Mucosa of descending colon (tissue), 3 donors: ENCODE data around the gene ALMS1. TPM values are rescaled to one million over a fixed set of nuclear protein-coding genes. Genes with fewer than 3 reads are reported as not detected.
"Not testable (repeated sequence)": the region's sequence is repeated elsewhere in the genome, so short reads cannot be mapped to it uniquely, and the experiment has no call there.

ENCODE experiments used
- ATAC-seq: fragments of 200-7000 bp; cut with Tn5 transposase; one replicate; pipeline ENCODE4 v1.9.1; 2020; ENCODE audit warnings: mild to moderate bottlenecking, moderate library complexity
- DNase-seq, 3 donors: peaks; one replicate each; pipeline ENCODE4 v3.0.0-alpha.2; 2020
- H3K36me3 ChIP-seq: fragments of 200-600 bp; one replicate; pipeline ENCODE4 v1.8.0; 2021; ENCODE audit warnings: low read depth, mild to moderate bottlenecking
- H3K4me1 ChIP-seq: fragments of 200-600 bp; one replicate; pipeline ENCODE4 v1.8.0; 2021; ENCODE audit warnings: low read depth, mild to moderate bottlenecking
- H3K4me3 ChIP-seq: fragments of 200-600 bp; one replicate; pipeline ENCODE4 v1.8.0; 2021; ENCODE audit warnings: mild to moderate bottlenecking
- H3K9me3 ChIP-seq: fragments of 200-600 bp; one replicate; pipeline ENCODE4 v1.8.0; 2021; ENCODE audit warnings: mild to moderate bottlenecking
- intact Hi-C, 2 donors: fragments of 100-400 bp; cut with DNase I in 1 of 2; cut with micrococcal nuclease in 1 of 2; formaldehyde crosslinking; loops; one replicate each; pipeline versions ENCODE4 v1.11.0 to v1.11.1; 2022; cut with DNase I, micrococcal nuclease
- total RNA-seq, 3 donors: library from RNA; stranded (reverse); fragmentation: NEBNext Ultra II Directional in 2 of 3; extraction: Animal tissue kit (Norgen Biotek cat#: 25700) in 2 of 3; gene quantifications; one replicate each; pipeline versions ENCODE4 v1.2.1 to v1.2.4, GENCODE V29; 2021 to 2023
- TF ChIP-seq, protein P1 (sequence below): fragments of 200-600 bp; IDR thresholded peaks from one replicate; pipeline ENCODE4 v1.8.0; 2022; ENCODE audit warnings: antibody characterized with exemption, mild to moderate bottlenecking
- donor health status: DM: no; HTN: no; CAD: no; lungs with moderate emphysema.
- donor health status: DM: no; HTN: no; CAD: no.
- donor health status: DM: no; HTN: yes; CAD: no.

Gene ALMS1
- total RNA-seq, 3 donors from 2014 or later: 18.3 to 26.6 (median 21.5) TPM

DNA sequence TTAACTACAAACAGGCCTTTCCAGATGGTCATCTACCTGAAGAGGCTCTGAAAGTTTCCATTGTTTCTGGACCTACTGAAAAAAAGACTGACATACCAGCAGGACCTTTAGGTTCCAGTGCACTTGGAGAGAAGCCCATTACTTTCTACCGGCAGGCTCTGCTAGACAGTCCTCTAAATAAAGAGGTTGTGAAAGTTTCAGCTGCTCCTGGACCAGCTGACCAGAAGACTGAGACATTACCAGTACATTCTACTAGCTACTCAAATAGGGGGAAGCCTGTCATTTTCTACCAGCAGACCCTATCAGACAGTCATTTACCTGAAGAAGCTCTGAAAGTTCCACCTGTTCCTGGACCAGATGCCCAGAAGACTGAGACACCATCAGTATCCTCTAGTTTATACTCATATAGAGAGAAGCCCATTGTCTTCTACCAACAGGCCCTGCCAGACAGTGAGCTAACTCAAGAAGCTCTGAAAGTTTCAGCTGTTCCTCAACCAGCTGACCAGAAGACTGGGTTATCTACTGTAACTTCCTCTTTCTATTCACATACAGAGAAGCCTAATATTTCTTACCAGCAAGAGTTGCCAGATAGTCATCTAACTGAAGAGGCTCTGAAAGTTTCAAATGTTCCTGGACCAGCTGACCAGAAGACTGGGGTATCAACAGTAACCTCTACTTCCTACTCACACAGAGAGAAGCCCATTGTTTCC is 65.8 kb downstream of the ALMS1 start:
- no peak overlapping the region for H3K4me3 ChIP-seq
- ATAC-seq (peak; percentile 13), DNase-seq (no peak)
- no peaks in the 10 kb centered on the region for H3K36me3 ChIP-seq
- no peaks in the 10 kb centered on the region for H3K9me3 ChIP-seq
- TF ChIP-seq, protein P1, sequence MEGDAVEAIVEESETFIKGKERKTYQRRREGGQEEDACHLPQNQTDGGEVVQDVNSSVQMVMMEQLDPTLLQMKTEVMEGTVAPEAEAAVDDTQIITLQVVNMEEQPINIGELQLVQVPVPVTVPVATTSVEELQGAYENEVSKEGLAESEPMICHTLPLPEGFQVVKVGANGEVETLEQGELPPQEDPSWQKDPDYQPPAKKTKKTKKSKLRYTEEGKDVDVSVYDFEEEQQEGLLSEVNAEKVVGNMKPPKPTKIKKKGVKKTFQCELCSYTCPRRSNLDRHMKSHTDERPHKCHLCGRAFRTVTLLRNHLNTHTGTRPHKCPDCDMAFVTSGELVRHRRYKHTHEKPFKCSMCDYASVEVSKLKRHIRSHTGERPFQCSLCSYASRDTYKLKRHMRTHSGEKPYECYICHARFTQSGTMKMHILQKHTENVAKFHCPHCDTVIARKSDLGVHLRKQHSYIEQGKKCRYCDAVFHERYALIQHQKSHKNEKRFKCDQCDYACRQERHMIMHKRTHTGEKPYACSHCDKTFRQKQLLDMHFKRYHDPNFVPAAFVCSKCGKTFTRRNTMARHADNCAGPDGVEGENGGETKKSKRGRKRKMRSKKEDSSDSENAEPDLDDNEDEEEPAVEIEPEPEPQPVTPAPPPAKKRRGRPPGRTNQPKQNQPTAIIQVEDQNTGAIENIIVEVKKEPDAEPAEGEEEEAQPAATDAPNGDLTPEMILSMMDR: no peak
- intact Hi-C loops: no loop called here
- no peaks in the 10 kb centered on the region for H3K4me1 ChIP-seq

DNA sequence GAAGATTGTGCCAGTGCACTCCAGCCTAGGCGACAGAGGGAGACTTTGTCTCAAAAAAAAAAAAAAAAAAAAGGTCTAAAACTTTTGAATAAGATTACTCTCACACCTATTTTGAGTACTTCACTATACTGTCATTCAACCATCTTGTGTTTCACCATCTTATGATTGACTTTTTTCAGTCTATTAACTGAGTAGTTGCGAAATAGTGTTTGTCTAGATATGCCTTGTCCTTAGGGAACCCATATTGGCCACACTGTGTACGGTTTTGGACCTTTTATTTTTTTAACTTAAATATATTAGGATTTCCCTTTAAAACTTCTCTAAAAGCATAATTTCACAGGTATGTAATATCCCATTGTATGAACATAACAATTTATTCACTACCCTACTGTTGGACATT is 72.3 kb downstream of the ALMS1 start:
- H3K9me3 ChIP-seq: peaks cover 6% of the 10 kb centered on the region
- no peak overlapping the region for H3K4me3 ChIP-seq
- intact Hi-C loops: no loop called here
- H3K4me1 ChIP-seq: no peaks in the 10 kb centered on the region
- no peak for DNase-seq
- TF ChIP-seq, protein P1: no peak
- no peaks in the 10 kb centered on the region for H3K36me3 ChIP-seq
- ATAC-seq: no peak

DNA sequence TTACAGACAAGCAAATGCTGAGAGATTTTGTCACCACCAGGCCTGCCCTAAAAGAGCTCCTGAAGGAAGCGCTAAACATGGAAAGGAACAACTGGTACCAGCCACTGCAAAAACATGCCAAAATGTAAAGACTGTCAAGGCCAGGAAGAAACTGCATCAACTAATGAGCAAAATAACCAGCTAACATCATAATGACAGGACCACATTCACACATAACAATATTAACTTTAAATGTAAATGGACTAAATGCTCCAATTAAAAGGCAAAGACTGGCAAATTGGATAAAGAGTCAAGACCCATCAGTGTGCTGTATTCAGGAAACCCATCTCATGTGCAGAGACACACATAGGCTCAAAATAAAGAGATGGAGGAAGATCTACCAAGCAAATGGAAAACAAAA is 76.8 kb downstream of the ALMS1 start:
- DNase-seq, ATAC-seq: not testable (repeated sequence)

DNA sequence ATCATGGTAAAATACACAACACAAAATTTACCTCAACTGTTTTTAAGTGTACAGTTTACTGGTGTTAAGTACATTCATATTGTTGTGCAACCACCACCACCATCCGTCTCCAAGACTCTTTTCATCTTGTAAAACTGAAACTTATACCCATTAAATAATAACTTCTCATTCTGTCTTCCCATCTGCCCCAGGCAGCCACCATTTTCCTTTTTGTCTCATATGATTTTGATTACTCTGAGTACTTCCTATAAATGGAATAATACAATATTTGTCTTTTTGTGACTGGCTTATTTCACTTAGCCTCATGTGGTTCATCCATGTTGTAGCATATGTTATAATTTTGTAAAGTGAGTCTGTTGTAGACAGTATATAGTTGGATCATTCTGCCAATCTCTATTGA is 82.7 kb downstream of the ALMS1 start:
- no peak for ATAC-seq

More for the DNA sequence above, 76.8 kb downstream of the ALMS1 start:
- H3K36me3 ChIP-seq, H3K4me3 ChIP-seq, H3K9me3 ChIP-seq, H3K4me1 ChIP-seq, intact Hi-C loops: not testable (repeated sequence)

DNA sequence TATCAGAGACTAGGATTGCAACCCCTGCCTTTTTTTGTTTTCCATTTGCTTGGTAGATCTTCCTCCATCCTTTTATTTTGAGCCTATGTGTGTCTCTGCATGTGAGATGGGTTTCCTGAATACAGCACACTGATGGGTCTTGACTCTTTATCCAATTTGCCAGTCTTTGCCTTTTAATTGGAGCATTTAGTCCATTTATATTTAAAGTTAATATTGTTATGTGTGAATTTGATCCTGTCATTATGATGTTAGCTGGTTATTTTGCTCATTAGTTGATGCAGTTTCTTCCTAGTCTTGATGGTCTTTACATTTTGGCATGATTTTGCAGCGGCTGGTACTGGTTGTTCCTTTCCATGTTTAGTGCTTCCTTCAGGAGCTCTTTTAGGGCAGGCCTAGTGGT is 98.2 kb downstream of the ALMS1 start:
- H3K4me1 ChIP-seq, intact Hi-C loops, H3K4me3 ChIP-seq, DNase-seq, H3K36me3 ChIP-seq, H3K9me3 ChIP-seq, ATAC-seq: not testable (repeated sequence)

More for the DNA sequence above, 82.7 kb downstream of the ALMS1 start:
- intact Hi-C loops: no loop called here
- H3K4me3 ChIP-seq: no peak overlapping the region
- DNase-seq: no peak
- H3K4me1 ChIP-seq: no peaks in the 10 kb centered on the region
- H3K9me3 ChIP-seq: no peaks in the 10 kb centered on the region
- TF ChIP-seq, protein P1: no peak
- H3K36me3 ChIP-seq: no peaks in the 10 kb centered on the region

DNA sequence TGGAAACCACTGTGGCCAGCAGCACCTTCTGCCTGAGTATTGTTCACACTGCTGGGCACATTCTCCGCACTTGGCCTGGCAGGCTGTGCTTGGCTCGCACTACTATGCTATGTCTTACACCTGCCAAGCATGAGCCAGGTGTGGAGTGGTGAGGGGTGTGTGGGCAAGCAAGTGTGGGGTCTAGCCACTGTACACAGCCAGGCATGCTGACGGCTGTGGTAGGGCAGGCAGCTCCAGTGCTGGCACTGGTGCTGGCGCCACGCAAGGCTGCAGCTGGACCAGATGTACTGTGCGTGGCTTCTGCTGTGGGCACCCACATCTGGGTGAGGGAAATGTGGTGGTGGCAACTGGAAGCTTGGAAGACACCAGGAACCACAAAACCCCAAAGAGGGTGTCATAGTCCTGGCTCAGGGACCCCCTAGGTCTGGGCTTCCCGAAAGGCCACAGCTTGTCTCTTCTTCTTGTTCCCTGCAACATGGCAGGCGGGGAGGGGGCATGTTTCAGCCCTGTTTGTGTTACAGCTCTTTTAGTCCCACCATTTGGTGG is 101.5 kb downstream of the ALMS1 start:
- no peaks in the 10 kb centered on the region for H3K4me1 ChIP-seq
- no peaks in the 10 kb centered on the region for H3K9me3 ChIP-seq
- no peak for ATAC-seq
- no peaks in the 10 kb centered on the region for H3K36me3 ChIP-seq
- no peak overlapping the region for H3K4me3 ChIP-seq
- TF ChIP-seq, protein P1: no peak
- DNase-seq: peak in 1 of 3 donors; percentile 31
- intact Hi-C loops: no loop called here
